ENCODE data around the gene MARK2.

Gene MARK2

GRCh38 chr11:63951779-63952536 lies 113.0 kb downstream of the MARK2 start:
- H3K27ac ChIP-seq (ENCODE audit: low read length) = no peak overlapping the region
- no peak overlapping the region for H3K4me3 ChIP-seq (ENCODE audit: low read length in 2 of 2)
- H3K36me3 ChIP-seq (ENCODE audit: control insufficient read depth in 2 of 2, insufficient read depth in 2 of 2, low read length in 2 of 2) = peaks cover 22 to 35% of the 10 kb centered on the region in 2 donors
- no peaks in the 10 kb centered on the region for H3K27me3 ChIP-seq (ENCODE audit: control insufficient read depth in 1 of 2, insufficient read depth in 2 of 2, low read length in 2 of 2)
- no peaks in the 10 kb centered on the region for H3K4me1 ChIP-seq (ENCODE audit: control insufficient read depth, insufficient read depth, low read length)
- no peaks in the 10 kb centered on the region for H3K9me3 ChIP-seq (ENCODE audit: control insufficient read depth in 2 of 2, low read length in 2 of 2)
- H3K9ac ChIP-seq (ENCODE audit: low read length in 2 of 2) = no peak overlapping the region

GRCh38 chr11:63952570-63952969 lies 113.7 kb downstream of the MARK2 start:
- no peaks in the 10 kb centered on the region for H3K4me1 ChIP-seq (ENCODE audit: control insufficient read depth, insufficient read depth, low read length)
- peaks cover 22 to 35% of the 10 kb centered on the region in 2 donors for H3K36me3 ChIP-seq (ENCODE audit: control insufficient read depth in 2 of 2, insufficient read depth in 2 of 2, low read length in 2 of 2)
- H3K27ac ChIP-seq (ENCODE audit: low read length) = no peak overlapping the region
- H3K27me3 ChIP-seq (ENCODE audit: control insufficient read depth in 1 of 2, insufficient read depth in 2 of 2, low read length in 2 of 2) = no peaks in the 10 kb centered on the region
- H3K9ac ChIP-seq (ENCODE audit: low read length in 2 of 2) = no peak overlapping the region
- H3K9me3 ChIP-seq (ENCODE audit: control insufficient read depth in 2 of 2, low read length in 2 of 2) = no peaks in the 10 kb centered on the region
- H3K4me3 ChIP-seq (ENCODE audit: low read length in 2 of 2) = no peak overlapping the region

GRCh38 chr11:63958008-63958407 lies 119.1 kb downstream of the MARK2 start:
- Histone ChIP-seq H3K4me1 (ENCODE audit: control insufficient read depth, insufficient read depth, low read length) (peaks cover 6% of the 10 kb centered on the region), H3K4me3 (ENCODE audit: low read length in 2 of 2) (no peak overlapping the region), H3K27me3 (ENCODE audit: control insufficient read depth in 1 of 2, insufficient read depth in 2 of 2, low read length in 2 of 2) (peaks cover 0 to 3% of the 10 kb centered on the region in 2 donors), H3K9ac (ENCODE audit: low read length in 2 of 2) (no peak overlapping the region), H3K27ac (ENCODE audit: low read length) (no peak overlapping the region), H3K36me3 (ENCODE audit: control insufficient read depth in 2 of 2, insufficient read depth in 2 of 2, low read length in 2 of 2) (peaks cover 14 to 25% of the 10 kb centered on the region in 2 donors), H3K9me3 (ENCODE audit: control insufficient read depth in 2 of 2, low read length in 2 of 2) (no peaks in the 10 kb centered on the region)

Data from stomach smooth muscle (tissue), 2 donors.